ENCODE results near the gene CCL13. TPM values are rescaled to one million over a fixed set of nuclear protein-coding genes. Genes with fewer than 3 reads are reported as not detected.

CCL13 gene
- polyA plus RNA-seq, 1 of the 3 experiments (the other 2 are of a cell fraction), result not detected

GRCh38 chr17:34379868-34380267 is 23.6 kb downstream of the CCL13 start:
- Histone ChIP-seq H3K4me1 (ENCODE audit: control insufficient read depth in 1 of 2, insufficient read depth in 2 of 2, low read depth in 1 of 2, low read length in 1 of 2) (peaks cover 0 to 3% of the 10 kb centered on the region in 2 experiments; a peak in 1 of 4 replicates), H3K27me3 (ENCODE audit: insufficient read depth) (no peaks in the 10 kb centered on the region), H3K9ac (no peak overlapping the region), H3F3A (replicated peaks; ENCODE audit: insufficient read depth) (no peaks in the 10 kb centered on the region), H3K9me2 (no peaks in the 10 kb centered on the region), H4K20me1 (ENCODE audit: insufficient read depth) (no peaks in the 10 kb centered on the region), H3K36me3 (replicated peaks in 1 of 2; ENCODE audit: control insufficient read depth in 1 of 2, insufficient read depth in 2 of 2, low read length in 1 of 2) (no peaks in the 10 kb centered on the region), H3K4me3 (ENCODE audit: low read depth in 2 of 2, low read length in 1 of 2) (no peak overlapping the region), H3K79me2 (ENCODE audit: insufficient read depth) (no peaks in the 10 kb centered on the region), H3K4me2 (no peak overlapping the region), H3K9me3 (no peaks in the 10 kb centered on the region), H3K27ac (ENCODE audit: low read depth in 2 of 2, low read length in 1 of 2) (no peak overlapping the region), H2AFZ (ENCODE audit: low read depth) (no peak overlapping the region)
- 51% methylated on average over 5 of the region's 5 CpGs for WGBS (ENCODE audit: low lambda C conversion rate)
- ChIA-PET CTCF (interaction anchor here (1.1 to 1.8 kb wide), 2 partner anchors 19 to 179 kb away, joined by 3 to 11 read pairs; no protein-coding TSS in a partner anchor), POLR2A (no interaction called here)
- DNase-seq, result no peak
- TF ChIP-seq MXI1 (IDR thresholded peaks at IDR 0.05; ENCODE audit: low read depth, low read length) (no peak), GATA2 (CRISPR knock-in tag; IDR thresholded peaks at IDR 0.05) (no peak), MAX (IDR thresholded peaks at IDR 0.05; ENCODE audit: low read depth) (no peak), PBX3 (IDR thresholded peaks at IDR 0.05) (no peak), RFX5 (IDR thresholded peaks at IDR 0.05; ENCODE audit: low read length) (no peak), RXRA (IDR thresholded peaks at IDR 0.05; ENCODE audit: borderline replicate concordance, low read depth) (no peak), RCOR1 (IDR thresholded peaks at IDR 0.05; ENCODE audit: low read length) (no peak), USF2 (IDR thresholded peaks at IDR 0.05; ENCODE audit: borderline replicate concordance, low read depth, low read length) (no peak), ELF1 (IDR thresholded peaks at IDR 0.05) (no peak), CHD2 (IDR thresholded peaks at IDR 0.05; ENCODE audit: low read length, partially characterized antibody) (no peak), MEF2A (IDR thresholded peaks at IDR 0.05; ENCODE audit: borderline replicate concordance, low read depth) (no peak), ZBTB33 (IDR thresholded peaks at IDR 0.05; ENCODE audit: borderline replicate concordance, low read depth) (no peak), EZH2phosphoT487 (IDR thresholded peaks at IDR 0.05; ENCODE audit: borderline replicate concordance, low read depth) (no peak), SMC3 (IDR thresholded peaks at IDR 0.05; ENCODE audit: low read depth, low read length) (no peak), GABPA (IDR thresholded peaks at IDR 0.05; ENCODE audit: low read depth) (no peak), RAD21 (IDR thresholded peaks at IDR 0.05; ENCODE audit: low read length) (no peak), NRF1 (IDR thresholded peaks at IDR 0.05; ENCODE audit: low read depth, low read length) (no peak)
